ENCODE measurements around the gene CHD6.

The CHD6 gene

GRCh38 chr20:41453010-41453950 is 164.9 kb downstream of the CHD6 start:
- ChIA-PET POLR2A (no interaction called here), CTCF (interaction anchor here (1.5 kb wide), 1 partner anchor 37 kb away, joined by 3 read pairs; no protein-coding TSS in a partner anchor)
- TF ChIP-seq, protein P1, sequence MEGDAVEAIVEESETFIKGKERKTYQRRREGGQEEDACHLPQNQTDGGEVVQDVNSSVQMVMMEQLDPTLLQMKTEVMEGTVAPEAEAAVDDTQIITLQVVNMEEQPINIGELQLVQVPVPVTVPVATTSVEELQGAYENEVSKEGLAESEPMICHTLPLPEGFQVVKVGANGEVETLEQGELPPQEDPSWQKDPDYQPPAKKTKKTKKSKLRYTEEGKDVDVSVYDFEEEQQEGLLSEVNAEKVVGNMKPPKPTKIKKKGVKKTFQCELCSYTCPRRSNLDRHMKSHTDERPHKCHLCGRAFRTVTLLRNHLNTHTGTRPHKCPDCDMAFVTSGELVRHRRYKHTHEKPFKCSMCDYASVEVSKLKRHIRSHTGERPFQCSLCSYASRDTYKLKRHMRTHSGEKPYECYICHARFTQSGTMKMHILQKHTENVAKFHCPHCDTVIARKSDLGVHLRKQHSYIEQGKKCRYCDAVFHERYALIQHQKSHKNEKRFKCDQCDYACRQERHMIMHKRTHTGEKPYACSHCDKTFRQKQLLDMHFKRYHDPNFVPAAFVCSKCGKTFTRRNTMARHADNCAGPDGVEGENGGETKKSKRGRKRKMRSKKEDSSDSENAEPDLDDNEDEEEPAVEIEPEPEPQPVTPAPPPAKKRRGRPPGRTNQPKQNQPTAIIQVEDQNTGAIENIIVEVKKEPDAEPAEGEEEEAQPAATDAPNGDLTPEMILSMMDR (IDR thresholded peaks at IDR 0.05; ENCODE audit: insufficient read depth, low read length, missing control alignments) = no peak

DNA sequence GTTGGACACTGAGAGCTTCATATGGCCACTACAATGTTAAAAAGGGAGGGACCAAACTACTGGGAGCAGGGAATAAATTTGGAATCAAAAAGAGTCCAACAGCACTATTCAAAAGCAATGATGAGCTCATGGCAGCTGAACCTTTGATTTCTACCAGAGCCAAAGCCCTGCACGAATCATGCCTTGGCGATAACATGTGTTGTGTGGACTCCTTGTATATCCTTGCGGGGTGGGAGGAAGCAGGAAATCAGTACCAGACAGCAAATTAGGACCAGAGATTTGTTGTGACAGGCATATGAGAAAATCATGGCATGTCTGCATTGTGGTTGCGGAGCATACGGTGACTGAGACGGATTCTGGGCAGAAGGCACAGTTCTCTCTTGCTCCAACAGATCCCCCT is 166.0 kb downstream of the CHD6 start:
- ChIA-PET CTCF (no interaction called here), POLR2A (no interaction called here)
- no peak overlapping the region for H3K4me3 ChIP-seq (ENCODE audit: low read depth, low read length)

More at GRCh38 chr20:41453010-41453950, 164.9 kb downstream of the CHD6 start:
- no peak overlapping the region for H3K4me3 ChIP-seq (ENCODE audit: low read depth, low read length)
- no peak for DNase-seq (ENCODE audit: low read depth, low spot score)

GRCh38 chr20:41447006-41447405 is 171.2 kb downstream of the CHD6 start:
- POLR2A ChIA-PET = no interaction called here
- no peak for DNase-seq (ENCODE audit: low read depth, low spot score)
- TF ChIP-seq, protein P1 (IDR thresholded peaks at IDR 0.05; ENCODE audit: insufficient read depth, low read length, missing control alignments) = no peak
- CTCF ChIA-PET = interaction anchor here (0.8 to 1.5 kb wide), 2 partner anchors 9 to 36 kb away, joined by 3 to 5 read pairs; no protein-coding TSS in a partner anchor
- H3K4me3 ChIP-seq (ENCODE audit: low read depth, low read length) = no peak overlapping the region

More for the DNA sequence above, 166.0 kb downstream of the CHD6 start:
- DNase-seq (ENCODE audit: low read depth, low spot score) = no peak
- TF ChIP-seq, protein P1 (IDR thresholded peaks at IDR 0.05; ENCODE audit: insufficient read depth, low read length, missing control alignments) = no peak

DNA sequence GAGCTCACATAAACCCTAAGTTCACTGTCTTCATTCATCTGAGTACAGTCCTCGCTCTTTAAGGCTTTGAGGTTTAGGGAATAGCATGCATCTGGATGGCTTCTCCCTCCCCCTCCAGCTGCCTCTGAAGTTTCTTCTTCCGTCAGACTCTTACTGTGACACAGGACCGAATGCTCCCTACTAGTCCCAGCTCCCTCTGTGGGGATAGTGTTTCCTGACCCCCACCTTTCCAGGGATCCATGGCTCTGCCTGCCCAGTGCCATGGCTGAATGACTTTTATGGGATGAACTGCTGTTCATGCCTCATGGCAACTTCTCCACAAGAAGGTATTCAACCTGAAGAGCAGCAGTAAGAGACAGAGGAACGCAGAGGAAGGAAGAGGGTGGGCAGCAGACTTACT is 171.7 kb downstream of the CHD6 start:
- ChIA-PET POLR2A (no interaction called here), CTCF (no interaction called here)
- TF ChIP-seq, protein P1 (IDR thresholded peaks at IDR 0.05; ENCODE audit: insufficient read depth, low read length, missing control alignments) = no peak
- H3K4me3 ChIP-seq (ENCODE audit: low read depth, low read length) = no peak overlapping the region
- DNase-seq (ENCODE audit: low read depth, low spot score) = no peak

- ChIA-PET CTCF (no interaction called here), POLR2A (no interaction called here)
- no peak for DNase-seq (ENCODE audit: low read depth, low spot score)
- TF ChIP-seq, protein P1 (IDR thresholded peaks at IDR 0.05; ENCODE audit: insufficient read depth, low read length, missing control alignments) = no peak
- no peak overlapping the region for H3K4me3 ChIP-seq (ENCODE audit: low read depth, low read length)
These were observed 173.4 kb downstream of the CHD6 start for GRCh38 chr20:41444821-41445220.

DNA sequence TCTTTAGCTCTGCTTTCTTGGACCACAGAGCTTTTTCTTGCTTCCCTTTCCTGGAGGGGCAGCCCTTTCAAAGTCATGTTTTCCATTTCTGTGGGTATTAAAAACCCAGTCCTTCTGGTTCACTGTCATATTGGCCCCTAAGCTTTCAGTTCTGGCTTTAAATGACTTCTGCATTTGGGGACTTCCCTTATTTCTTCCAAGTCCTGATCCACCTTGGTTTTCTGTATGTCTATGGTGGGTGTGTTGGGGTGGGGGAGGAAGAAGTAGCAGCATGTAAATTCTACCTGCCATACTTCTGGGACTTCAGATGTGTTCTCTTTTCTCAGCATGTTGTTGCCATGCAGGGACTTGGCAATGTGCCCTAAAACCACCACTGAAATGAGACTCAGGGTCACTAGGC is 174.5 kb downstream of the CHD6 start:
- H3K4me3 ChIP-seq (ENCODE audit: low read depth, low read length) = no peak overlapping the region
- DNase-seq (ENCODE audit: low read depth, low spot score) = no peak
- ChIA-PET POLR2A (no interaction called here), CTCF (no interaction called here)
- TF ChIP-seq, protein P1 (IDR thresholded peaks at IDR 0.05; ENCODE audit: insufficient read depth, low read length, missing control alignments) = no peak
